ENCODE measurements around the gene YTHDF1.

The YTHDF1 gene

GRCh38 chr20:63153254-63154221, 62.4 kb downstream of the YTHDF1 start:
- DNase-seq, result no peak

GRCh38 chr20:63152322-63153253, 63.3 kb downstream of the YTHDF1 start:
- no peak for DNase-seq

- no peak for DNase-seq
Observed at GRCh38 chr20:63151554-63152321, 64.2 kb downstream of the YTHDF1 start.

GRCh38 chr20:63150911-63151531, 64.9 kb downstream of the YTHDF1 start:
- no peak for DNase-seq

- no peak for DNase-seq
Observed at GRCh38 chr20:63150391-63150898, 65.5 kb downstream of the YTHDF1 start.

GRCh38 chr20:63149531-63150192, 66.3 kb downstream of the YTHDF1 start:
- no peak for DNase-seq

- DNase-seq, result no peak
Observed at GRCh38 chr20:63148696-63149095, 67.2 kb downstream of the YTHDF1 start.

GRCh38 chr20:63147532-63147931, 68.4 kb downstream of the YTHDF1 start:
- no peak for DNase-seq
